HG03060 (cell line): ENCODE data around the gene ZKSCAN4.

Source experiments
- ATAC-seq: cut with Tn5 transposase; IDR thresholded peaks from one replicate; pipeline ENCODE4 v1.9.1; 2021; ENCODE audit warnings: low read depth, moderate number of reproducible peaks; ENCODE audit not compliant: unreplicated experiment

The ZKSCAN4 gene

GRCh38 chr6:28251661-28252008 lies 434 bp downstream of the ZKSCAN4 start:
- ATAC-seq: no peak

GRCh38 chr6:28250747-28251146 lies 1.3 kb downstream of the ZKSCAN4 start:
- ATAC-seq: no peak

- no peak for ATAC-seq
Observed at GRCh38 chr6:28248916-28249315, 3.2 kb downstream of the ZKSCAN4 start.

GRCh38 chr6:28245206-28245941 lies 6.7 kb downstream of the ZKSCAN4 start:
- ATAC-seq: no peak

- no peak for ATAC-seq
Observed at GRCh38 chr6:28243946-28244345, 8.1 kb downstream of the ZKSCAN4 start.

- no peak for ATAC-seq
Observed at GRCh38 chr6:28240471-28240870, 11.6 kb downstream of the ZKSCAN4 start.

GRCh38 chr6:28239636-28240035 lies 12.4 kb downstream of the ZKSCAN4 start:
- no peak for ATAC-seq

GRCh38 chr6:28235912-28236452 lies 16.1 kb downstream of the ZKSCAN4 start:
- ATAC-seq: no peak

- ATAC-seq: no peak
Observed at GRCh38 chr6:28232785-28233184, 19.3 kb downstream of the ZKSCAN4 start.

- no peak for ATAC-seq
Observed at GRCh38 chr6:28226460-28226859, 25.6 kb downstream of the ZKSCAN4 start.

GRCh38 chr6:28225056-28225834 lies 26.8 kb downstream of the ZKSCAN4 start, which contains the start of gene ZSCAN9:
Gene ZSCAN9 (plus strand): TSS chr6:28225275. CDS start chr6:28227085, 1,810 bp downstream.
- peak; percentile 48 for ATAC-seq

- ATAC-seq: no peak
Observed at GRCh38 chr6:28224131-28225055, 27.7 kb downstream of the ZKSCAN4 start.

- no peak for ATAC-seq
Observed at GRCh38 chr6:28220257-28221133, 31.6 kb downstream of the ZKSCAN4 start.

- ATAC-seq: no peak
Observed at GRCh38 chr6:28218312-28219248, 33.5 kb downstream of the ZKSCAN4 start.

GRCh38 chr6:28217890-28218289 lies 34.2 kb downstream of the ZKSCAN4 start:
- no peak for ATAC-seq

- ATAC-seq: no peak
Observed at GRCh38 chr6:28215425-28215824, 36.6 kb downstream of the ZKSCAN4 start.

GRCh38 chr6:28213213-28213523 lies 38.9 kb downstream of the ZKSCAN4 start:
- no peak for ATAC-seq

- peak; percentile 56 for ATAC-seq
Observed at GRCh38 chr6:28212510-28213212, 39.4 kb downstream of the ZKSCAN4 start.
